HS-5 (cell line): Measurements from ENCODE around the gene MEIKIN.
A peak's percentile ranks its signal among the peaks of the same experiment; 100 is the strongest.
"Not testable (repeated sequence)": the region's sequence is repeated elsewhere in the genome, so short reads cannot be mapped to it uniquely, and the experiment has no call there.

Source experiments
- DNase-seq: peaks from one replicate; pipeline ENCODE4 v3.0.0-alpha.2; 2012; ENCODE audit warnings: low read depth

The MEIKIN gene

DNA sequence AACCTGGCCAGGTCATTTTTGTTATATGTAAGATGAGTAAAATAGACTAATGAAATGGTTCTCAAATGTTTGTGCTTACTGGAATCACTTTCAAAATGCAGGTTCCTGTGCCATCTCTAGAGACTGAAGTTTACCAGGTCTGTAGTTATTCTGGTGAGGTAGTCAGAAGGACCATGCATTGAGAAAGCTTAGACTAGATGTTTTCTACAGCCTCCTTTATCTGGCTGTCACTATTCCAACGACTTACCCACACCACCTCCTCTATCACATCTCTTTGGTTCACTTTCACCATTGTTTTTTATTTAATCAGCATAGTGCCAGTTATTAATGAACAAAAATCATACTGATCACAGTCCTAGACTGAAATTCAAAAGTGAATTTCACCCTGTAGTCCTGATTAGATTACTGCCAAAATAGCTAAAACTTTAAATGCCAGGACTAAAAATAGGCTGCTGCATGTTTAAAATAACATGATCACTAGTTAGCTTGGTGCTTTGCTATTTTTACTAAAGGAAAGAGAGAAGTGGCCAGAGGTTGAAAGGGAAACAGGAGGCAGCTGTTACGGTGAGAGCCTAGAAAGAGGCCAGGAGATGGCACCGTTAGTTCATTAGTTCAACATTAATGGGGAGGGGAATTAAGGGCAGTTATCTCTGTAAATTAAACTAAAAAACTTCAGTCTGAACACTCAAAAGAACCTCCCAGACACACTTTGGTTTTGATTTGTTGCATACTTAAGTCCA is 134.8 kb downstream of the MEIKIN start:
- no peak for DNase-seq

DNA sequence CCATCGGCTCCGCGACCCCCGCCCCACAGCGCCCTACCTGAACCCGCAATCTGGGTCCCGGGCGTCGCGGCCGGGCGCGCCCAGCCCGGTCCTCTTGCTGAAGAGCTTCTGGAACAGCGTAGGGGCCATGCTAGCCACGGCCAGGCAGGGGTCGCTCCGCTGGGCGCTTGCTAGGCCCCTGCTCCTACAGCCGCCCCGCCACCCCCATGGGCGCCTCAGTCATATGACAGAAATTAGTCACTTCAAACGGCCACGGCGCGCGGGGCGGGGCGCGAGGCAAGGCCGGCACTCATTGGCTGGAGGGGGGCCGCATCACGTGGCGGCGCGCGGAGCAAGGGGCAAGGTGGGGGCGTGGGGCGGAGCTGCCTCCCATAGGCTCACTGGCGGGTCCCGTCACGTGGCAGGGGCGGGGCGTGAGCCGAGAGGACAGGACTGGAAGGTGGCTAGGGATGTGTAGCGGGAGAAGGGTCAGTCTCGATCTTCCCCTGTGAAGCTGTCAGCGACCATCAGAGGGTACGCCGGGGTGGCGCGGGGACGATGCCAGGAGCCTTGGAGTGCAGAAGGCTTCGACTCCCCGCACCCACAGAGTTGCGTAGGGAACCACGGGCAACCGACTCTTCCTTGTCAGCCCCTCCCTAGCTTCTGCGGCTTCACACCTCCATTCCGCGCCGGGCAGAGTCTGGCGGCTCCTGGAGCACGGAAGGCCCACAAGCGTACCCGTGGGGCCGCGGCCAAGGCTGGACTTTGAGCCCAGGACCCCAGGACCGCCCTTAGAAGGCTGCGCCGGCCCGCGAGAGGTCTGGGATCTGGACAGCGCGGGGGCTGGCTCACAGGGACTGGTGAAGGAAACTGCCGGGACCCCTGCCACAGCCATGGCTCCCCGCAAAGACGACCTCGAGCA is 148.4 kb downstream of the MEIKIN start, which contains the start of gene FNIP1:
TSS of gene FNIP1 (minus strand) at position 225 of the 901 bp plus-strand sequence. CDS start at position 129, 96 bp downstream.
- DNase-seq = peak; percentile 78

DNA sequence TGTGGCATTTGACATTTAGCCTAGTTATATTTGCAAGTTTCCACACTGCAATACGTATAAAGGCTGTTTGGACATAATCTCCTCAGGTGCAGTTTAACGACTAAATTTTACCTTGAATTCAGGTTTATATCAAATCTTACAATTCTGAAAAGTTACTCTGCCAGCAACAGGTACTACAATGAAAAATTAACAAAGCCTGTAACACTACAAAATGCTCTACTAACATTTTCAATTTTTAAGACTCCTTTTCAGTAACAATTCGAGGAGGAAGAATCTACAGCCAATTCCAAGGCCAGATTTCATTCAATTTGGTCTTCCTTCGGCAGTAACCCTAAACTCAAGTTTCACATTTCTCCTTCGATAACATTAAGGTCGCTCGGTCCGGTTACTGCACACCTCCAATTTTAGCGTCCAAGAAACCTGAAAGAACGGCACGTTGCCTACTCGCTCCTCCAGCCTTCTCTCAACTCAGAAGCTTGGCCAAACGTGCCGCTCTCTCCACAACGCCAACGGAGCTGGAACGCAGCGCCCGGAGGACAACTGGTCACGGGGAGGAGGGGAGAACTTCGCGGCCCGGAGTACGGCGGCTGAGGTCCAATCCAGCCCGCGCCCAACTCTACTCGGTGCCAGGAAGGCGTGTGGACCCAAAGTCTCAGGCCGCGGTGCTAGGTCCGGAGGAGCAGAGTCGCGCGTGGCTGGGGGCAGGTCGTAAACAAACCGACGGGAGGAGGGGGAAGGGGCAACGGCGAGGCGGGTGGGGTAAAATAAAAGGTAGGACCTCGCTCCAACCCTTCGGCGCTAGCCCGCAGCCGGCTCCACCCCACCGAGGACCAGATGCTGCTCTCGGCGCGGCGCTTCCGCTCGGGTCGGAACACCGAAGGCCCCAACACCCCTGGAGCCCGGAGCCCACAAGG is 149.3 kb downstream of the MEIKIN start:
- no peak for DNase-seq

DNA sequence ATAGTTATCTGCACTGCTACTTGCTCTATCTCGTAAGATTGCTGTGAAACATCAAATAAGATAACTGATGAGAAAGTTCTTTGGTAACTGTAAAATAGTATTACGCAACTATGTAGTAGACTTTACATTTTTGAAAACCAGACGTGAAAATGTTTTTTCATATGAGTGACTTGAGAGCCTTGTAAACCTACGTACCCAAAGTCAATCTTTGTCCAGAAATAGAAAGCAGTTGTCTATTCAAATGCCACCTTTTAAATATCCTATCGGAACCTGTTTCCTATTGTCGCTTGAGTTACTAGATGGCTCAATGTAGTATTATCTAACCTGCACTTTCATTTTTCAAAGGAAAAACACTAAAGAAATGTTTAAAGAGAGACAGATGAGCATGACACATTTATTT is 150.2 kb downstream of the MEIKIN start:
- no peak for DNase-seq

DNA sequence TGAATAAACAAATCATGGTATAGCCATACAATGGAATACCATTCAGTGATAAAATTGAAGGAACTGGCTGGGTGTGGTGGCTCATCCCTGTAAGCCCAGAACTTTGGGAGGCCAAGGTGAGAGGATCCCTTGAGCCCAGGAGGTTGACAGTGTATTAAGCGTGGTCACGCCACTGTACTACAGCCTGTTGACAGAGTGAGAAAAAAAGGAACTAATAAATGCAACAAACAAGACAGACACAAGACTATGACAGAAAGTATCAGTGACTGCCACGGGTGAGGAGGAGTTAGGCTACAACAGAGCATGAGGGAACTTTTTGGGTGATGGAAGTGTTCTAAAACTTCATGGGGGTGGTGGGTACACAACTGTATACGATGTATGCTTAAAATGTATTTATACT is 150.9 kb downstream of the MEIKIN start:
- no peak for DNase-seq

DNA sequence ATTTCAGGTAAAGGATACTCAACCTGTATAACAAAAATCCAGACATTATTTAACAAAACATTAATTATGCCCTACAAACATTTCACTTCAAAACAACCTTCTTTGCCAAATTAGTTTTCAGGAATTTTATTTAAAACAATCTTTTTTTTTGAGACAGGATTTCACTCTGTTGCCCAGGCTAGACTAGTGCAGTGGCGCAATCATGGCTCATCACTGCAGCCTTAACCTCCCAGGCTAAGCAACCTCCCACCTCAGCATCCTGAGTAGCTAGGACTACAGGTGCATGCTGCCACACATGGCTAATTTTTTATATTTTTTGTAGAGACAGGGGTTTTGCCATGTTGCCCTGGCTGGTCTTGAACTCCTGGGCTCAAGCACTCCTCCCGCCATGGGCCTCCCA is 152.6 kb downstream of the MEIKIN start:
- DNase-seq = no peak

DNA sequence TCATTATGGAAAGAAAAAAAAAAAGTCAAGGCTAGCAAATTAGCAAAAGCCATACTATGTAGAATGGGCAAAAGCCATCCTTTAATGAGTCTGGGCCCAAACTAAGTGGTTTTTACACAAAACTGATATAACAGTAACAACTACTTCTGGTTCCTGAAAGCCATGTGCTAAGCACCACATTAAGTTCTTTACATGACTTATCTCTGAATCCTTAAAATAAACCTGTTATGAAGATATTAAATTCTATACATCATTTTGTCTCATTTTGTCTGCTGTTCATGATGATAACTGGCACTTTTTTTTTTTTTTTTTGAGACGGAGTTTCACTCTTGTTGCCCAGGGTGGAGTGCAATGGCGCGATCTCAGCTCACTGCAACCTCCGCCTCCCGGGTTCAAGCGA is 153.6 kb downstream of the MEIKIN start:
- no peak for DNase-seq

DNA sequence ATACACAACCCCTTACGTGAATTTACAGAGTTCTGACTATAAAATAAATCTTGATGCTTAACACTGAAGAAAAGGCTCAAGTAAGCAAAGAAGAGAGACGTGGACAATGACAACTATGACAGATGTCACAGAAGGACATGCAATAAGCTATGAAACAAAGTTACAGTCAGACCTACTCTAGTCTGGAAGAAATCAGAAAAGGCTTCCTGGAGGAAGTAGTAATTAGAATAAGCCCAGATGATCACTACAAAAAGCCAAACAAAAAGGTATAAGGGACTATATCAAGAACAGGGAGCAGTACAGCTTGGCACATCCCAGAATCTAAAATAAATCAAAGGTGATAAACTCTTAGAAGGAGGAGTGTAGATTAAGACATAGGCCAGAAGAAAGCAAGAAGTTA is 154.9 kb downstream of the MEIKIN start:
- no peak for DNase-seq

DNA sequence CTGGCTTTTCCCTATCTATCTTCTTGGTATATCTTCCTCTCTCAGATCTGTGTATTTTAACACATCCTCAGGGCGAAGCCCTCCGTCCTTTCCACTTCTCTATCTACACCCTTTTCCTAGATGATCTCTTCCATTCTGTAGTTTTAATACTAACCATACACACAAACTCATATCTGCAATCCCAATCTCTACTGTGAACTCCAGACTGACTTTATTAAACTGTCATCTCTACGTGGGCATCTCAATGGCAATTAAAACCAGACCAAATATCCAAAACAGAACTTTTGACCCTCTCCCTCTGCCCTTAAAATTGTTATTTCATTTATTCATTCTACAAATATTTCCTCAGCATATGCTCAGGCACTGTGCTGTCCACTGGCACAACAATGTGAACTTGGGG is 155.7 kb downstream of the MEIKIN start:
- DNase-seq = no peak

DNA sequence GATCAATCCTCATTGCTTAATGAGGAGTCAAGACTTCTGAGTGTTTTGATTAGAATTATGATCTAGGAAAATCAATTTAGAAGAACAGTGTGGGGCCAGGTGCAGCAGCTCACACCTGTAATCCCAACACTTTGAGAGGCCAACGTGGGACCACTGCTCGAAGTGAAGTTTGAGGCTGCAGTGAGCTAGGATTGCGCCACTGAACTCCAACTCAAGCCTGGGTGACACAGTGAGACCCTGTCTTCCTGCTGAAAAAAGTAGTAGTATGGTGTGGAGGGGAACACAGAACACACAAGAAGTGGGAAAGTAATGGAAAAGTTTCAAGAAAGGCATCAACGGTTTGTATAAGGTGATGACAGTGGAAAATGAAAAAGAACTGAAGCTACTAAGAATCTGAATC is 157.7 kb downstream of the MEIKIN start:
- DNase-seq = no peak

DNA sequence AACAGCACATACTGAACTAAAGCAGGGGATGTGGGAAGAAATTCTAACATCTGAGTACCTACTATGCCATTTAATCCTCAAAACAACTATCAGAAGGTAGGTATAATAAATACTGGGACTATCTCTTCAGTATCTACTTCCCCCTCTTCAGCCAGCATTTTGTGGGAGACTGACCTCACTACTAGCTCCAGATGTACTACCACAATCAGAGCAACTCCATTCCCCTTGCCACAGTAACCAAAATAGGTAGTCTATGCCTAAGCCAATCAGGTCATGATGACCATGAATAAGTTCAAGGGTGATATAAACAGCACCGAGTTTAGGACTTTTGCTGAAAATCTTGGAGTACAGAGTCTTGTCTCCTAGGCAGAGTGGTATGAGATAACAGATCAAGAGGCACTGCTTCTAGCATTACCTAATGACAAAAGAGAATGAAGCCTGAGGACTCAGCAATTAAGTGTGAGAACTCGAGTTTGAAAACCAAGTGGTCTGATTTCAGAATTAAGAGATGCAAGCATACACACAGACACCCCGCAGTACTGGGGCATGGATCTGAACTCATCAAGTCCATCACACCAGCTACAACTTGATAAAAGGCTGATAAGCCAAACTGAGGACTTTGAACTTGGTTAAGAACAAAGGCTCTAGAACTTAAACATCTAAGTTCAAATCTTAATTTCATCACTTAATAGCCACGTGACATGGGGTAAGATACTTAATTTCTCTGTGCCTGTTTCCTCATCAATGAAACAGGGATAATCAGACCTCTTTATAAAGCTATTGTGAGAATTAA is 158.4 kb downstream of the MEIKIN start:
- no peak for DNase-seq

DNA sequence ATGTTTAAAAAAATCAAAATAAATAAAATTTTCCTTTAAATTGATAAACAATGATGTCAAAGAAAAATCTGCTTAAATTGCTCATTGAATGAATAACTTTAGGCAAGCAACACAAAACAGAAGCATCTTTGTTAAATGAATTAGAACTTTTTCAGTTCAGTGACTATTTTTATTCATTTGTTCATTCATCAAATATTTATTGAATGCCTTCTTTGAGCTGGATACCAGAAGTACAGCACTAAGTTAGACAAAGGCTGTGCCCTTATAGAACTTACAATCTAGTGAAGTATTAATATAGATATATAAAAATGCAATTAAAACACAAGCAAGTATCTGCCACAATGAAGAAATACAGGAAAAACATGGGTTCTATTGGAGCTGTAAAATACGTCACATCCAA is 159.4 kb downstream of the MEIKIN start:
- DNase-seq = no peak

DNA sequence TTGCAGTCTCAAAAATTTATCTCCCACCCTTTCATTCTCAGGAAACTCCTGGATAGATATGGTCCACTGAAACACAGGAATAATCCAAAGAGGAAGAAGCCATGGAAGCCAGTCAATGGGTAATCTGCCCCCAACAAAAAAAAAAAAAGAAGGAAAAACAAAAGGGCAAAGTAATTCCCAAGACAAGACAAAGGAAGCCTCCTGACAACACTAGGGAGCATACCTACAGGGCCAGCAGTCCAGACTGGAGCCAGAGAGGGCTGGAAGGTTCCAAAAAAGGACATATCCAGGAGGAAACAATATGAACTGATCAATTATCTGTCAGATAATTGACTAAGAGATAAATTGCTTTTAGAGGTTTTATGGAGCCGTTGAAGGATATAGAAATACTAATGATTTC is 161.6 kb downstream of the MEIKIN start:
- no peak for DNase-seq

DNA sequence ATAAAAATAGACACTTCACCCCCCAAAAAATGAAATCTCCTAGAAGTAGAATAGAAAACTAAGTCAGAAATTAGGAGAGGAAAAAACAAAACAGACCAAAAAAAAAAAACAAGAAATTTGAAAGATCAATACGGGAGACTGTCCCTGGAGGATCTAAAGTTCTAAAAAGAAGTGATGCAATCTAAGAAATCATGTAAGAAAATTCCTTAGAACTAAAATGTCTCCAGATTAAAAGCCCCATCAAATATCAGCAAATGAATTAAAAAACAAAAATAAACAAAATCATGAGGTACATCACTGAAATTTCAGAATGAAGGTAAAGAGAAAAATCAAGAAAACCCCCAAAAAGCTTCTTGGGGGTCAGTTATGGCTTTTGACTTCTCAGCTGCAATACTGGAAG is 162.1 kb downstream of the MEIKIN start:
- DNase-seq = no peak

DNA sequence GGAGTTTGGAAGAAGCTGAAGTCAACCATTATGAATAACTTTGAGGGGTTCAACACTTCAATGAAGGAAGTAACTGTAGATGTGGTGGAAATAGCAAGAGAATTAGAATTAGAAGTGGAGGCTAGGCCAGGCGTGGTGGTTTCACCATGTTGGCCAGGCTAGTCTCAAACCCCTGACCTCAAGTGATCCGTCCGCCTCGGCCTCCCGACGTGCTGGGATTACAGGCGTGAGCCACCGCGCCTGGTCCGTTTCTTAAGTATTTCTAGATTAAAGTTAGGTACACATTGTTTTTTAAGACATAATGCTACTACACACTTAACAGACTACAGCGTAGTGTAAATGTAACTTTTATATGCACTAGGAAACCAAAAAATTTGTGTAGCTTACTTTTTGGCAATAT is 162.7 kb downstream of the MEIKIN start:
- DNase-seq = no peak

DNA sequence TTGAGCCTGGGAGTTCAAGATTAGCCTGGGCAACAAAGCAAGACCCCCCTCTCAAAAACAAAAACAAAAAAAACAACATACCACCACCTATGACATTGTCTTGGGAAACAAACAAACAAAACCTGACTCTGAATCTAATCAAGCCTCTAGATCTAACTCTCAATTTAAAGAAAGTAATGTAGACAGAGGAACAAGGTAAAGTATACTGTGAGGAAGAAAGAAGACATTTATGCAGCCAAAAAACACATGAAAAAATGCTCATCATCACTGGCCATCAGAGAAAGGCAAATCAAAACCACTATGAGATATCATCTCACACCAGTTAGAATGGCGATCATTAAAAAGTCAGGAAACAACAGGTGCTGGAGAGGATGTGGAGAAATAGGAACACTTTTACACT is 167.3 kb downstream of the MEIKIN start:
- not testable (repeated sequence) for DNase-seq

DNA sequence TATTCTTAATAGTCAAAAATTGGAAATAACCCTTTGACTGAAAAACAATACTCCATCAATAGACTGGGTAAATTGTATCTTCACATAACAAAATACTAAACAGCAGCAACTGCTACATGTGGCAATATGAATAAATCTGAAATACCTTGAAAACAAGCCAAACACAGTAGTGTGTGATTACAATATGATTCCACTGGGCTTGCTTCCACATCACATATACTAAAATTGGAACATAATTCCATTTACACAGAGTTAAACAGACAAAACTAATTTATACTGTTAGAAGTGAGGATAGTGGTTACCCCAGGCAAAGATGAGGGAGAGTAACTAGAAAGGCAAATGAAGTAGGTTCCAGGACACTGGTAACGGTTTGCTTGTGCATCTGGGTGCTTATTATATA is 169.0 kb downstream of the MEIKIN start:
- no peak for DNase-seq

DNA sequence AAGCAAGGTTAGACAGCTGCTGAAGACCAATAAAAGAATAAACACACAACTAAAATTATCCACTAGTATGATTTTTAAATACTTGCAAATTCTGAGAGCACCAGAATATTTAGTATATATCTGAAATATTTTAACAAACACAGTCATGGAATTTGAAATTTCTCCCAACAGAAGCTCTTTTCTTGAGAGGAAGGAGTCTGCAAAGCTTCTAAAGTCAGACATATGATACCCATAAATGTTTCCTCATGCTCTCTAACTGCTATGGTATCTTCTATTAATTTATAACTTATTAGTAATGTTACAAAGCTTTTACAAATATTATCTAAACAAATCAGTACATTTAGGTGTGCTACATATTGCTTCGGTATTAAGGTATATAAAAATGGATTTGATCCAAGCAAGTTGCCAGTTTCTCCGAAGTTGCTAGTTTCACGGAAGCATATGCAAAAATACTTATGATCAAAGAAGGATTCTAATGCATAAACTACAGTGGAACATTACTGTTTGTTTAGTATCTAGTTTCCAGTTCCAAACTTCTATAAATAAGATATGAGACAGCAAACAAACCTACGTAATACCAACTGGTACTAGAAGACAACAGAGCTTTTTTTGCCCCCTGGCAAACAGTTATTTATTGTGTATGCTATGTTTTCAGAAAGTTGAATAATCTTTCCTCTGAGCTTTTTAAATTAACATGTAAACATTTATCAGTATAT is 170.7 kb downstream of the MEIKIN start:
- DNase-seq = no peak

DNA sequence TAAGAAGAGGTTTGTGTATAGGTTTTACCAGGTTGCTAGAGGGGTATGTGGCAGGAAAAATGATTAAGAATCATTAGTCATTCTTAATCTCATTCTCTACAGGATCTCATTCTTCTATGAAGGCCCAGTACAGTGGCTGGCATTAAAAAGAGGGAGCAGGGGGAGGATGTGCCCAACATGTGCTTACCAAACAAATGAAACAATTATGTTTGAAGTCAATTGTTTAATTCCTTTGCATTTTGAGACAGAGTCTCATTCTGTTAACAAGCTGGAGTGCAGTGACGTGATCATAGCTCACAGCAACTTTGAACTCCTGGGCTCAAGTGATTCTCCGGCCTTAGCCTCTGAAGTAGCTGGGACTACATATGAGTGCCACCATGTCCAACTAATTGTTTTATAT is 171.7 kb downstream of the MEIKIN start:
- no peak for DNase-seq

DNA sequence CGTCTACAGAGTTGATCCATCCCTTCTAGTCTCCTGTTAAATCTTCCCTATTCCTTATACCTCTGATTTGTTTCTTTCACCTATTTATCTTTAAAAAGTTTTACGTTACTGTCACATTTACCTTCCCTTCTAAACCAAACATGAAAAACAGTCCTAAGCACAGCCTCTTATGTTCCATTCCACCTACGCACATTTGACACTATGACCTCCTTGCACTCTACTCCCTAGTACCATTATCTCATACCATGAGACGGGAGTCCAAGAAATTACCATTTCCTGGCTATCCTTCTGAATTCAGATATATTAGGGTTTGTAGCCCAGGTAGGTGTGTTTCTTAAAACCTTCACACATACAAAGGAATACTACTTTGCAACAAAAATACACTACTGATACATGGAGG is 173.8 kb downstream of the MEIKIN start:
- DNase-seq = no peak

DNA sequence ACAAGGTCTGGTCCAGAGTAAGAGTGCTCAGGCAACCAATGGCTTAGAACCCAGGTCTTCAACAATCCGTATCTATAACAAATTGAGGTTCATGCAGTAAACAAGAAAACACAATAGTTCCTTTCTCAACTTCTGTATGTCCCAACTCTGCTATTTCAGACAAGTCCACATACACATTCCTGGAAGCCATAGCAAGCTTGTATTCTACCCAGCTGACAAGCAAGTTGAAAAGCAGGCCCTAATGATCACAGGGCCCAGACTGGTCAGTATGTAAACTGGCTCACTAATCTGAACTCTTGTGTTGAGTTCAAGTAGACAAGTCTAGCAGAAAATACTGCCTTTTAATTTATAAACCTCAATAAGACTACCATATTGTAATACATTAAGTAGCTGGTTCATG is 175.5 kb downstream of the MEIKIN start:
- DNase-seq = no peak
